ENCODE measurements around the gene PPARA.

- TF ChIP-seq CCAR2 (IDR thresholded peaks at IDR 0.05; ENCODE audit: low read depth, low read length) (no peak), CTCF (IDR thresholded peaks at IDR 0.05 in 2 of 3, conservative IDR thresholded peaks at IDR 0.05 in 1 of 3; ENCODE audit: insufficient read depth in 2 of 3, low read depth in 1 of 3, low read length in 3 of 3) (no peak), ZNF639 (CRISPR knock-in tag; conservative IDR thresholded peaks at IDR 0.05 in 1 of 2, IDR thresholded peaks at IDR 0.05 in 1 of 2) (no peak), RBM22 (IDR thresholded peaks at IDR 0.05; ENCODE audit: low read depth, low read length, poor library complexity, severe bottlenecking) (no peak), ATF2 (CRISPR knock-in tag; IDR thresholded peaks at IDR 0.05) (no peak), TAF1 (IDR thresholded peaks at IDR 0.05; ENCODE audit: control insufficient read depth, extremely low read depth, insufficient read depth, low read length, severe bottlenecking) (no peak), SOX6 (IDR thresholded peaks at IDR 0.05) (no peak), SRF (CRISPR knock-in tag; IDR thresholded peaks at IDR 0.05) (no peak), RAD51 (IDR thresholded peaks at IDR 0.05; ENCODE audit: borderline replicate concordance, low read depth) (no peak)
Measured at GRCh38 chr22:46110215-46110614, 40.1 kb upstream of the PPARA start.

Measured in K562 (cell line).